ENCODE measurements around the gene SCAPER.

- TF ChIP-seq CTCF (IDR thresholded peaks at IDR 0.05) (no peak), POLR2A (IDR thresholded peaks at IDR 0.05) (no peak), POLR2AphosphoS5 (IDR thresholded peaks at IDR 0.05) (no peak)
Measured at GRCh38 chr15:76299786-76300185, 605.4 kb downstream of the SCAPER start.

Measured in breast epithelium (tissue), 3 donors.